MM.1S (cell line): ENCODE measurements around the gene KAT7.

ENCODE experiments used
- CTCF ChIP-seq: fragments of 300-600 bp; sonication (generic); IDR thresholded peaks from 2 replicates; pipeline ENCODE4 v1.5.1; 2016; ENCODE audit warnings: antibody characterized with exemption, low read length, mixed read lengths
- EZH2 ChIP-seq: fragments of 300-600 bp; sonication (generic); optimal IDR thresholded peaks from 2 replicates; pipeline ENCODE3; 2017; ENCODE audit warnings: low read depth, mild to moderate bottlenecking, antibody characterized with exemption, low read length, mixed read lengths

DNA sequence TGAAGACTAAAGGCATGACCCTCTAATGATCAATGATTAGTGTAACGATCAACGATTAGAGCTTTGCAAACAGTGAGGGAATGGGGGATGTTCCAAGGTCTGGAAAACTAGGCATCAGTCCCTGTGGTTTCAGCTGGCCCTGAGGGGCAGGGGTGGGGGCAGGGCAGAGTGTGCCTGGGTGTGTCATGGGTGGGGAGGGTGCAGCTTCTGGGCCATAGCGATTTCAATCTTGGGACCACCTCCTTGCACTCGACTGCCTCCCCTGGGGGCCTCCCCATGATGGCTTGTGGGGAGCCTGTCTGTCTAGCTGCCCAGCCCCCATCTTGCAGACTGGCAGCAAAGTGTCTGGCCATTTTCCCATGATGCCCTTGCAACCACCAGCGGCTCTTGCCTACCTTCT is 51.0 kb downstream of the KAT7 start:
- no peak for TF ChIP-seq CTCF
- TF ChIP-seq EZH2, result no peak
